Measurements from ENCODE around the gene CD79B.

CD79B gene

GRCh38 chr17:63880706-63881105 is 51.4 kb downstream of the CD79B start:
- H3K4me3 ChIP-seq (ENCODE audit: insufficient read length, low read depth): no peak overlapping the region
- no peak for DNase-seq (ENCODE audit: low read depth, low spot score)
- no peaks in the 10 kb centered on the region for H3K27me3 ChIP-seq (ENCODE audit: insufficient read depth, insufficient read length)
- no peak overlapping the region for H3K9ac ChIP-seq (ENCODE audit: insufficient read length, low read depth)
- H3K9me3 ChIP-seq (ENCODE audit: insufficient read depth, low read length): no peaks in the 10 kb centered on the region
- TF ChIP-seq YY1 (IDR thresholded peaks at IDR 0.05; ENCODE audit: insufficient read depth, insufficient read length) (no peak), SUZ12 (IDR thresholded peaks at IDR 0.05; ENCODE audit: extremely low read depth, insufficient read depth, insufficient read length) (no peak), ZNF274 (IDR thresholded peaks at IDR 0.05; ENCODE audit: low read depth, low read length) (no peak)
- H3K4me1 ChIP-seq (ENCODE audit: insufficient read depth, insufficient read length): peaks cover 11% of the 10 kb centered on the region
- H3K36me3 ChIP-seq (ENCODE audit: insufficient read depth, insufficient read length, low read length): no peaks in the 10 kb centered on the region

Data from NT2/D1 (cell line).